ENCODE data around the gene AIFM1. TPM values are rescaled to one million over a fixed set of nuclear protein-coding genes. Genes with fewer than 3 reads are reported as not detected.

The AIFM1 gene
- total RNA-seq, 1 experiment from 2014 or later, result 52.7 TPM

- CTCF ChIA-PET, result no interaction called here
- TF ChIP-seq, protein P1, sequence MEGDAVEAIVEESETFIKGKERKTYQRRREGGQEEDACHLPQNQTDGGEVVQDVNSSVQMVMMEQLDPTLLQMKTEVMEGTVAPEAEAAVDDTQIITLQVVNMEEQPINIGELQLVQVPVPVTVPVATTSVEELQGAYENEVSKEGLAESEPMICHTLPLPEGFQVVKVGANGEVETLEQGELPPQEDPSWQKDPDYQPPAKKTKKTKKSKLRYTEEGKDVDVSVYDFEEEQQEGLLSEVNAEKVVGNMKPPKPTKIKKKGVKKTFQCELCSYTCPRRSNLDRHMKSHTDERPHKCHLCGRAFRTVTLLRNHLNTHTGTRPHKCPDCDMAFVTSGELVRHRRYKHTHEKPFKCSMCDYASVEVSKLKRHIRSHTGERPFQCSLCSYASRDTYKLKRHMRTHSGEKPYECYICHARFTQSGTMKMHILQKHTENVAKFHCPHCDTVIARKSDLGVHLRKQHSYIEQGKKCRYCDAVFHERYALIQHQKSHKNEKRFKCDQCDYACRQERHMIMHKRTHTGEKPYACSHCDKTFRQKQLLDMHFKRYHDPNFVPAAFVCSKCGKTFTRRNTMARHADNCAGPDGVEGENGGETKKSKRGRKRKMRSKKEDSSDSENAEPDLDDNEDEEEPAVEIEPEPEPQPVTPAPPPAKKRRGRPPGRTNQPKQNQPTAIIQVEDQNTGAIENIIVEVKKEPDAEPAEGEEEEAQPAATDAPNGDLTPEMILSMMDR (IDR thresholded peaks at IDR 0.05; ENCODE audit: unreplicated experiment), result no peak
- no TSS peak for BruUV-seq (replicated peaks)
- H3K27ac Mint-ChIP-seq (ENCODE audit: unreplicated experiment), result no peak overlapping the region
- no peaks in the 10 kb centered on the region for H3K4me1 Mint-ChIP-seq (ENCODE audit: low read depth, unreplicated experiment)
- H3K4me3 Mint-ChIP-seq (ENCODE audit: low read depth, unreplicated experiment), result no peak overlapping the region
- H3K27me3 Mint-ChIP-seq (ENCODE audit: unreplicated experiment), result no peaks in the 10 kb centered on the region
- intact Hi-C loops (cut with micrococcal nuclease; ENCODE audit: unreplicated experiment), result no loop called here
- no peaks in the 10 kb centered on the region for H3K9me3 Mint-ChIP-seq (ENCODE audit: low read depth, unreplicated experiment)
- H3K36me3 Mint-ChIP-seq (ENCODE audit: insufficient read depth, unreplicated experiment), result peaks cover 11% of the 10 kb centered on the region
- DNase-seq, result no peak
These were observed 40.4 kb downstream of the AIFM1 start for GRCh38 chrX:130125091-130125874.

GRCh38 chrX:130124577-130124976, 41.1 kb downstream of the AIFM1 start:
- no TSS peak for BruUV-seq (replicated peaks)
- no peaks in the 10 kb centered on the region for H3K4me1 Mint-ChIP-seq (ENCODE audit: low read depth, unreplicated experiment)
- peaks cover 8% of the 10 kb centered on the region for H3K36me3 Mint-ChIP-seq (ENCODE audit: insufficient read depth, unreplicated experiment)
- H3K27me3 Mint-ChIP-seq (ENCODE audit: unreplicated experiment), result no peaks in the 10 kb centered on the region
- TF ChIP-seq, protein P1 (IDR thresholded peaks at IDR 0.05; ENCODE audit: unreplicated experiment), result no peak
- intact Hi-C loops (cut with micrococcal nuclease; ENCODE audit: unreplicated experiment), result no loop called here
- H3K9me3 Mint-ChIP-seq (ENCODE audit: low read depth, unreplicated experiment), result no peaks in the 10 kb centered on the region
- no peak overlapping the region for H3K4me3 Mint-ChIP-seq (ENCODE audit: low read depth, unreplicated experiment)
- H3K27ac Mint-ChIP-seq (ENCODE audit: unreplicated experiment), result no peak overlapping the region
- CTCF ChIA-PET, result no interaction called here
- no peak for DNase-seq

- Mint-ChIP-seq H3K36me3 (ENCODE audit: insufficient read depth, unreplicated experiment) (peaks cover 15% of the 10 kb centered on the region), H3K4me1 (ENCODE audit: low read depth, unreplicated experiment) (peaks cover 21% of the 10 kb centered on the region), H3K27ac (ENCODE audit: unreplicated experiment) (no peak overlapping the region), H3K9me3 (ENCODE audit: low read depth, unreplicated experiment) (no peaks in the 10 kb centered on the region), H3K4me3 (ENCODE audit: low read depth, unreplicated experiment) (peak overlapping the region; percentile 60), H3K27me3 (ENCODE audit: unreplicated experiment) (no peaks in the 10 kb centered on the region)
- TF ChIP-seq, protein P1 (IDR thresholded peaks at IDR 0.05; ENCODE audit: unreplicated experiment), result no peak
- CTCF ChIA-PET, result interaction anchor here (0.9 to 1.2 kb wide), 2 partner anchors 41 to 42 kb away, joined by 5 read pairs; no protein-coding TSS in a partner anchor
- no peak for DNase-seq
- BruUV-seq (replicated peaks), result no TSS peak
- intact Hi-C loops (cut with micrococcal nuclease; ENCODE audit: unreplicated experiment), result no loop called here
These were observed 44.2 kb downstream of the AIFM1 start for GRCh38 chrX:130121505-130121800.

DNA sequence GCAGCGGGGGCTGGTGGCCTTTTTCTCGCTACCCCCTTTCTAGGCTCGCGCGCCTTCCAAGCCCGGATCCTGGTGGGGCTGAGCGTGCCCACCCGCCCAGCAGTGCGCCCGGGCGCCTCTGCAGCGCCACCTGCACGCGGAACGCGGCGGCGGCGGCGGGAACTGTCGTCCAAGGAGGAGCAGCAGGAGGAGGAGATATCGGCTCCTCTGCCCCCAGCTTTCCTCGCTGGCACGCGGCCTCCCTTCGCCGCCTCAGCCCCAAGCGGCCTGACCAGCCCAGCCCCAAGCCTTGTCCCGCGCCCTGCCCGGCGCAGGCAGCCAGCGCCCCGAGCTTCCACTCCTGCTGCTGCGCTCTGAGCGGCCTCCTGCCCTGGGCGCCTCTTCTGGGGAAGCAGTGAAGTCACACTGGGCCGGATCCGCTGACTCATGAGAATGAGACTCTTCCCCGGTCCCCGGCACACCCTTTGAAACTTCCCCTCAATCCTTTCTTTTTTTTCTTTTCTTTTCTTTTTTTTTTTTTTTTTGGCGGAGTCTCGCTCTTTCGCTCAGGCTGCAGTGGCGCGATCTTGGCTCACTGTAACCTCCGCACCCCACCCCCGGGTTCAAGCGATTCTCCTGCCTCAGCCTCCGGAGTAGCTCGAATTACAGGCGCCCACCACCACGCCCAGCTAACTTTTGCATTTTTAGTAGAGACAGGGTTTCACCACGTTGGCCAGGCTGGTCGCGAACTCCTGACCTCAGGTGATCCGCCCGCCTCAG, 44.7 kb downstream of the AIFM1 start:
- H3K36me3 Mint-ChIP-seq (ENCODE audit: insufficient read depth, unreplicated experiment), result peaks cover 15% of the 10 kb centered on the region
- CTCF ChIA-PET, result interaction anchor here (0.7 to 1.2 kb wide), 4 partner anchors 9 to 534 kb away, joined by 3 to 5 read pairs (median 4); no protein-coding TSS in a partner anchor

More for the DNA sequence above, 44.7 kb downstream of the AIFM1 start:
- peaks cover 21% of the 10 kb centered on the region for H3K4me1 Mint-ChIP-seq (ENCODE audit: low read depth, unreplicated experiment)
- no peak overlapping the region for H3K27ac Mint-ChIP-seq (ENCODE audit: unreplicated experiment)
- H3K9me3 Mint-ChIP-seq (ENCODE audit: low read depth, unreplicated experiment), result no peaks in the 10 kb centered on the region
- peak; percentile 65 for DNase-seq
- peak overlapping the region; percentile 60 for H3K4me3 Mint-ChIP-seq (ENCODE audit: low read depth, unreplicated experiment)
- intact Hi-C loops (cut with micrococcal nuclease; ENCODE audit: unreplicated experiment), result loop anchor here (1.0 kb wide), 1 partner anchor 41 kb away; no protein-coding TSS in a partner anchor
- TF ChIP-seq, protein P1 (IDR thresholded peaks at IDR 0.05; ENCODE audit: unreplicated experiment), result peak; percentile 70
- H3K27me3 Mint-ChIP-seq (ENCODE audit: unreplicated experiment), result no peaks in the 10 kb centered on the region
- no TSS peak for BruUV-seq (replicated peaks)
